SK-N-SH treated with all-trans-retinoic acid at 6 μM for 48 hours (cell line): ENCODE results near the gene PROZ.
"Not testable (repeated sequence)": the region's sequence is repeated elsewhere in the genome, so short reads cannot be mapped to it uniquely, and the experiment has no call there.

Experiments used
- ATAC-seq: fragments of 200-7000 bp; cut with Tn5 transposase; 3 replicates; pipeline ENCODE4 v1.9.1; 2020; ENCODE audit warnings: mild to moderate bottlenecking, moderate library complexity
- ARNTL ChIP-seq: fragments of 450-650 bp; formaldehyde crosslinking; IDR thresholded peaks from 2 replicates; pipeline ENCODE4 v1.5.0; 2020; ENCODE audit warnings: low read depth, mild to moderate bottlenecking, moderate library complexity, borderline replicate concordance
- BACH2 ChIP-seq: fragments of 250-450 bp; sonication (Bioruptor Pico); IDR thresholded peaks from 2 replicates; pipeline ENCODE4 v1.9.0; 2021; ENCODE audit warnings: mild to moderate bottlenecking, borderline replicate concordance
- CSDC2 ChIP-seq: fragments of 250-450 bp; sonication (Bioruptor Pico); IDR thresholded peaks from 2 replicates; pipeline ENCODE4 v1.5.0; 2020; ENCODE audit warnings: mild to moderate bottlenecking, moderate library complexity
- CSRNP3 ChIP-seq: fragments of 250-450 bp; sonication (Bioruptor Pico); IDR thresholded peaks from 2 replicates; pipeline ENCODE4 v1.5.1; 2021; ENCODE audit warnings: mild to moderate bottlenecking, moderate library complexity
- ESRRG ChIP-seq: fragments of 250-450 bp; sonication (Bioruptor Pico); IDR thresholded peaks from 2 replicates; pipeline ENCODE4 v1.6.1; 2021; ENCODE audit warnings: mild to moderate bottlenecking
- OSR1 ChIP-seq: fragments of 250-450 bp; sonication (Bioruptor Pico); IDR thresholded peaks from 2 replicates; pipeline ENCODE4 v1.8.0; 2022; ENCODE audit warnings: moderate library complexity, mild to moderate bottlenecking, inconsistent platforms
- PPARA ChIP-seq: fragments of 250-450 bp; sonication (Bioruptor Pico); IDR thresholded peaks from 2 replicates; pipeline ENCODE4 v1.5.0; 2020; ENCODE audit warnings: mild to moderate bottlenecking, borderline replicate concordance
- RARB ChIP-seq: fragments of 250-450 bp; sonication (Bioruptor Pico); IDR thresholded peaks from 2 replicates; pipeline ENCODE4 v1.8.0; 2021; ENCODE audit warnings: mild to moderate bottlenecking, moderate library complexity
- SNAI2 ChIP-seq: fragments of 250-450 bp; sonication (Bioruptor Pico); IDR thresholded peaks from 2 replicates; pipeline ENCODE4 v1.5.0; 2020; ENCODE audit warnings: mild to moderate bottlenecking, moderate library complexity
- TCF4 ChIP-seq: fragments of 250-450 bp; sonication (Bioruptor Pico); IDR thresholded peaks from 2 replicates; pipeline ENCODE4 v1.8.0; 2021; ENCODE audit warnings: mild to moderate bottlenecking, moderate library complexity, borderline replicate concordance
- TOX ChIP-seq: fragments of 250-450 bp; sonication (Bioruptor Pico); IDR thresholded peaks from 2 replicates; pipeline ENCODE4 v1.8.0; 2021; ENCODE audit warnings: mild to moderate bottlenecking, moderate library complexity, borderline replicate concordance
- TSHZ2 ChIP-seq: fragments of 250-450 bp; sonication (Bioruptor Pico); IDR thresholded peaks from 2 replicates; pipeline ENCODE4 v1.5.0; 2020; ENCODE audit warnings: mild to moderate bottlenecking, moderate library complexity
- ZC3H10 ChIP-seq: fragments of 250-450 bp; sonication (Bioruptor Pico); IDR thresholded peaks from 2 replicates; pipeline ENCODE4 v1.5.1; 2021; ENCODE audit warnings: mild to moderate bottlenecking, moderate library complexity
- ZFP3 ChIP-seq: fragments of 250-450 bp; sonication (Bioruptor Pico); IDR thresholded peaks from 2 replicates; pipeline ENCODE4 v1.5.0; 2020; ENCODE audit warnings: mild to moderate bottlenecking, moderate library complexity
- ZFP30 ChIP-seq: fragments of 450-650 bp; formaldehyde crosslinking; IDR thresholded peaks from 2 replicates; pipeline ENCODE4 v1.5.0; 2022; ENCODE audit warnings: mild to moderate bottlenecking, moderate library complexity
- ZNF565 ChIP-seq: fragments of 450-650 bp; formaldehyde crosslinking; conservative IDR thresholded peaks from 2 replicates; pipeline ENCODE4 v1.5.0; 2020; ENCODE audit warnings: low read depth, mild to moderate bottlenecking, moderate library complexity
- ZNF70 ChIP-seq: fragments of 450-650 bp; formaldehyde crosslinking; IDR thresholded peaks from 2 replicates; pipeline ENCODE4 v1.5.0; 2020; ENCODE audit warnings: mild to moderate bottlenecking, moderate library complexity
- TF ChIP-seq, protein P1 (sequence below): fragments of 250-450 bp; sonication (Bioruptor Pico); IDR thresholded peaks from 2 replicates; pipeline ENCODE4 v1.5.1; 2020; ENCODE audit warnings: low read depth, mild to moderate bottlenecking, moderate library complexity

Gene PROZ

DNA sequence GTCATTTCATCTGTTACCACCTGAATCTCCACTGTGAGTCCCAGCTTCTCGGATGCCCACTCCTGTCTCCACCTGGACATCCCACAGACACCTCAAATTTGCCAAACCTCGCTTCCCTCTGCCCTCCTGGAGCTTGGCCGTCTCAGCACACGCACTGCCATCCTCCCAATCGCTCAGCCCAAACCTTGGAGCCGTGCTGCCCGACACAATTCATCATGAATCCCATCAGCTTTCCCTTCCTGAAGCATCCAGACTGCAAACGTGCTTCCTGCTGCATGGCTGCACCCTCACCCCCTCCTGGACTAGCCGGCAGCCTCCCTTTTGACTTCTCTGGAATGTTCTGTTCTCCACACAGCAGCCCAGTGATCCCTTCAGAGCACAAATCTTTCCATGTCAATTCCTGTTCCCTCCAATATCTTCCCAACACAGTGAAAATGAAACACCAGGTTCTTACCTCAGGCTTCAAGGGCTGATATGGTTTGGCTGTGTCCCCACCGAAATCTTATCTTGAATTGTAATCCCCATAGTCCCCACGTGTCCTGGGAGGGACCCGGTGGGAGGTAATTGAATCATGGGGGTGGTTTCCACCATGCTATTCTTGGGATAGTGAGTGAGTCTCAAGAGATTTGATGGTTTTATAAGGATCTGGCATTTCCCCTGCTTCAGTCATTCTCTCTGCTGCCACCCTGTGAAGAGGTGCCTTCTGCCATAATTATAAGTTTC lies 1.1 kb upstream of the PROZ start:
- ATAC-seq: no peak
- TF ChIP-seq TCF4 (no peak), ESRRG (CRISPR knock-in tag) (no peak), TSHZ2 (CRISPR knock-in tag) (no peak), OSR1 (CRISPR knock-in tag) (no peak), ZNF565 (CRISPR knock-in tag) (no peak), ARNTL (CRISPR knock-in tag) (no peak)
- TF ChIP-seq, protein P1, sequence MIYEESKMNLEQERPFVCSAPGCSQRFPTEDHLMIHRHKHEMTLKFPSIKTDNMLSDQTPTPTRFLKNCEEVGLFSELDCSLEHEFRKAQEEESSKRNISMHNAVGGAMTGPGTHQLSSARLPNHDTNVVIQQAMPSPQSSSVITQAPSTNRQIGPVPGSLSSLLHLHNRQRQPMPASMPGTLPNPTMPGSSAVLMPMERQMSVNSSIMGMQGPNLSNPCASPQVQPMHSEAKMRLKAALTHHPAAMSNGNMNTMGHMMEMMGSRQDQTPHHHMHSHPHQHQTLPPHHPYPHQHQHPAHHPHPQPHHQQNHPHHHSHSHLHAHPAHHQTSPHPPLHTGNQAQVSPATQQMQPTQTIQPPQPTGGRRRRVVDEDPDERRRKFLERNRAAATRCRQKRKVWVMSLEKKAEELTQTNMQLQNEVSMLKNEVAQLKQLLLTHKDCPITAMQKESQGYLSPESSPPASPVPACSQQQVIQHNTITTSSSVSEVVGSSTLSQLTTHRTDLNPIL (CRISPR knock-in tag): no peak
- TF ChIP-seq, all 23 proteins: peak for 0

GRCh38 chr13:113158946-113159345 lies 498 bp downstream of the PROZ start:
- TF ChIP-seq ZC3H10 (CRISPR knock-in tag): no peak
- ATAC-seq: no peak

GRCh38 chr13:113159701-113160100 lies 1.3 kb downstream of the PROZ start:
- ATAC-seq: no peak
- TF ChIP-seq CSRNP3 (CRISPR knock-in tag) (no peak), ARNTL (CRISPR knock-in tag) (no peak), BACH2 (CRISPR knock-in tag) (no peak), RARB (CRISPR knock-in tag) (no peak), PPARA (CRISPR knock-in tag) (no peak), ZNF70 (CRISPR knock-in tag) (no peak), CSDC2 (CRISPR knock-in tag) (no peak), ZNF565 (CRISPR knock-in tag) (no peak), TCF4 (no peak), SNAI2 (no peak), ZFP3 (CRISPR knock-in tag) (no peak)

GRCh38 chr13:113160983-113161382 lies 2.5 kb downstream of the PROZ start:
- no peak for ATAC-seq
- TF ChIP-seq TCF4 (no peak), TOX (CRISPR knock-in tag) (no peak), ARNTL (CRISPR knock-in tag) (no peak)

DNA sequence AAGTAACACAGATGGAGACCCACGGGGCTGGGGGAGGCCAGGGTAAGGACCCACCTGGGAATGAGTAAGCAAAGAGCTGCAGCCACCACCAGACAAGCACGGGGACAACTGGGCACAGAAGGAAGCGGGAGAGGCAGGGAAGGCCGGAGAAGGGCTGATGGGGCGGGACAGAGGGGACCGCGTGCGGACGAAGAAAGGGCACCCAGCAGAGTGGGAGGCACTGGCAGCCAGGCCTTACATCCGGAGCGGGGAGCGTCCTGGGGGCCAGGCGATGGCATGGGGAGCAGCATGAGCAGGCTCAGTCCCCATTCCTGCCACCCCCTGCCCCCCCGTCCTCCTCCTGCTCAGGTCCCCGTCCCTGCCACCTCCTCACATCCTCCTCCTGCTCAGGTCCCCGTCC lies 3.0 kb downstream of the PROZ start:
- no peak for ATAC-seq
- no peak for TF ChIP-seq ZNF70 (CRISPR knock-in tag)
- TF ChIP-seq RARB (CRISPR knock-in tag): no peak
- TF ChIP-seq BACH2 (CRISPR knock-in tag): no peak
- TF ChIP-seq TCF4: no peak
- no peak for TF ChIP-seq ZFP3 (CRISPR knock-in tag)
- no peak for TF ChIP-seq ZFP30 (CRISPR knock-in tag)

- ATAC-seq: not testable (repeated sequence)
These were observed 3.5 kb downstream of the PROZ start for GRCh38 chr13:113161975-113162374.
